Bone marrow (tissue), 2 donors: ENCODE results near the gene C1QB.
"Not testable (repeated sequence)": the region's sequence is repeated elsewhere in the genome, so short reads cannot be mapped to it uniquely, and the experiment has no call there.

Source experiments
- DNase-seq, 2 donors: peaks; one replicate each; lab custom pipeline; 2025; lab: John Stamatoyannopoulos, UW

The C1QB gene

GRCh38 chr1:22699681-22700520, 46.9 kb downstream of the C1QB start:
- no peak for DNase-seq

- no peak for DNase-seq
These were observed 49.5 kb downstream of the C1QB start for GRCh38 chr1:22702296-22703085.

DNA sequence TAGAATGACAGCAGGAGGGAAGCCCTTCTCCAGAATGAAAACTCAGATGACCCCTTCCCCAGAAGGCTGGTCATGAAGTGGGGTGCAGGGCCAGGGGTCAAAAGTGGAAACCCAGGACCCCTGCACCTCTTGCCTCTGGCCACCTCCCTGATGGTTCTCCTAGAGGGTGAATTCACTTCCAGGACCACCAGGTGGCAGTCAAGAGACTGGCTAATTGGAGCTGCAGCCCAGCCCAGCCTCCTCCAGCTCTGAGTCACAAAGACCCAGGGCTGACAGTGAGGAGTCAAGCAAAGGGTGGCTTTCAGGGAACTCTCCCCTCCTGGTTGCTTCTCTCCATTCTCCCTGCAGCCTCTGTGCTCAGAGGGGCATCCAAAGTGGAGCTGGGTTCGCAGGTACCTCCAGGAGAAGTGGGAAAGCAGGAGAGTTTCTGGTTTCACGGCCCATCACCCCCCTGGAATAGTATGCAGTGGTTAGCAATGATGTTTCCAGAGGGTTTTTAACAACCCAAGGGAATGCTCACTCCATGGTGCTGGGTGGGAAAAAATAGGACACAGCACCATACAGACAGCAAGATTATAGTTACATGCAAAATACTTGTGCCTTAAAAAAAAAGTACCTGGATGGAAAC, 51.5 kb downstream of the C1QB start:
- peak; percentile 32 to 72 for DNase-seq

DNA sequence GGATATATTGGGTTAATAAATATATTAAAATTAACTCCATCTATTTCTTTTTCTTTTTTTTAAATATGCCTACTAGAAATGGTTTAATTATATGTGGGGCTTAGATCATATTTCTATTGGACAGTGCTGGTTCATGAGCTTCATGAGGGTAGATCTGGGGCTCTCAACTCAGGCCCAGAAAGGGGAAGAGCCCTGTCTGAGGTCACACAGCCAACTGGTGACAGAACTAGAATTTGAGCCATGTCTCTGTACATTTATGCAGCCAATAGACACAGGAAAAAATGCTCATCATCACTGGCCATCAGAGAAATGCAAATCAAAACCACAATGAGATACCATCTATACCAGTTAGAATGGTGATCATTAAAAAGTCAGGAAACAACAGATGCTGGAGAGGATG, 52.5 kb downstream of the C1QB start:
- DNase-seq: no peak

DNA sequence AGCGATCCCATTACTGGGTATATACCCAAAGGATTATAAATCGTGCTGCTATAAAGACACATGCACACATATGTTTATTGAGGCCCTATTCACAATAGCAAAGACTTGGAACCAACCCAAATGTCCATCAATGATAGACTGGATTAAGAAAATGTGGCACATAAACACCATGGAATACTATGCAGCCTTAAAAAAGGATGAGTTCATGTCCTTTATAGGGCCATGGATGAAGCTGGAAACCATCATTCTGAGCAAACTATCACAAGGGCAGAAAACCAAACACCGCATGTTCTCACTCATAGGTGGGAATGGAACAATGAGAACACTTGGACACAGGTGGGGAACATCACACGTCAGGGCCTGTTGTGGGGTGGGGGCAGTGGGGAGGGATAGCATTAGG, 53.1 kb downstream of the C1QB start:
- not testable (repeated sequence) for DNase-seq

DNA sequence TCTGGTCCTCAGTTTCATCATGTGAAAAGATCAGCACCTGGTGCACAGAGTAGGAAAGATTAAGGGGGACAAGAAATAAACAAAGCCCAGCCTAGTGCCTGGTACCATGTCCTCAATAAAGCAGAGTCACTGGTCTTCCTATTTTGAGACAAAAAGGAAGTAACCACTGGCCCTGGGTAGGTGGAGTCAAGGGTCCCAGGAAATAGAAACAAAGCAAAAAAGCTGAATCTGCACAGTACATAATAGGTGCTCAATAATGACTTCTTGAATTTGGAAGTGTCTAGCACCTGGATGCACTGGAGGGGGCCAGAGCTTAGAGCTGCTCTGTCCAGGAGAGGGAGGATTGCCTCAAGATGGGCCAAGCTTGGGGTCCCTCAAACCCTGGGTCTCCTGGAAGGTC, 55.7 kb downstream of the C1QB start:
- DNase-seq: no peak

DNA sequence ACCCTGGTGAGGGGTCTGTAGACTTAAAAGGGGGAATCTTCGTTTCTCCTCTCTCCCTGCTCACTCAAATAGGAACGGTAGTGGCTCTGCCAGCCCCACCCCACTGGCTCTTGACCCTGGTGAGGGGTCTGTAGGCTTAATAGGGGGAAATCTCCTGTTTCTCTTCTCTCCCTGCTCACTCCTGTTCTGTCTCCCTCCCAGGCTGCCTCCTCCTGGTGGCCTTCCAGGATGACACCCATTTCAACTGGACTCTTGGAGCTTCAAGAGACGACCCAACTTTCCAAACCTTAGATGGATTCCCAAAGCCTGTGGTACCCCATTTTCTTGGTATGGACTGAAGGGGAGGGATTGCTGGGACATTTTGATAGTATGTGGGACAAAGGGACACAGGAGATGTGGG, 56.2 kb downstream of the C1QB start:
- DNase-seq: no peak

DNA sequence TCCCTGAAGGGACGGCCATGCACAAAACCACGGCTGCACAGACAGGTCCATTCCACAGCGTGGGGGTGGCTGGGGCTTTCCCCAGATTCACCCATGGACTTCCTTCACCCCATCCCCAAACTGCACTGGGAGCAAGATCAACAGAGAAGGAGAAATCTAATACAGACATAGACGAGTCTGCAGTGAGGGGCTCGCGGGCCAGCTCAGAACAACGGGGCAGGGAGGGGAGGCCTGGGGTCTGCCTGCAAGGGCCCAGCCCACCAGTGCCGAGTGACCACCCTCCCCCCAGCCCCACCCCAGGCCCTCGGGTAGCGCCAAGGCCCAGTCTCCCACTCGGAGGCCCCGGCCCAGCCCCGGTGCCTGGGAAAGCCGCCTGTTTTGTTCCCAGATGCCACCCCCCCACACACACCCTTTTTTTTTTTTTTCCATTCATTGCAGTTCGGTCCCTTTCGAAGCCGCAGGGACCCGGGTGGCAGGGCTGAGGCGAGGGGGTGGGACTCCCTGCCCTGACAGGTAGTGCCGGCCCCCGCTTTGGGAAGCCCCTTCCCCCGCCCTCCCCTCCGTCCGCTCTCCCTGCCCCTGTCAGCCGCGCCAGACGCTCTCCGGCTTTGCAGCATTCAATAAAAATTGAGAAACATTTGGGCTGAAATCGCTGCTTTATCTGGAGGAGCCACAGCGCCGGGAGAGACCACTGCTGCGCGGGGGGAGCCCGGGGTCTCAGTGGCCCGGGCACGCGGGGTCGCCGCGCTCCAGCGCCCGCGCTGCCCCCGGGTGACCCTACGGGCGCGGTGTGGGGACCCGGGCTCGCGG, 57.1 kb downstream of the C1QB start:
- DNase-seq: peak in 1 of 2 donors; percentile 43

DNA sequence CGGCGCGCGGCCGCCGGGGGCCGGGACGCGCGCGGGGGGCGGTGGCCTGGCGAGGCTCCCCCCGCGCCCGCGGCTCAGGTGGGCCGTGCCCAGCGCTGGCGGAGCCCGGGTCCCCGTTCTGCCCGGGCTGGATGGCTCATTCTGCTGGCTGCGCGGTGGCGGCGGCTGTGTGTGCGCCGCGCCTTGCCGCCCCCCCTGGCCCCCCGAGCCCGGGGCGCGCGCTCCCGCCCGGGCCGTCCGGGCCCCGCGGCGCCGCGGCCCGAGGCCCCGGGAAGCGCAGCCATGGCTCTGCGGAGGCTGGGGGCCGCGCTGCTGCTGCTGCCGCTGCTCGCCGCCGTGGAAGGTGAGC, 57.6 kb downstream of the C1QB start, which contains the start of gene EPHB2:
EPHB2 (plus strand) TSS at position 139 of the 349 bp plus-strand sequence; CDS start at position 283, 144 bp downstream.
- no peak for DNase-seq

- no peak for DNase-seq
These were observed 58.0 kb downstream of the C1QB start for GRCh38 chr1:22711071-22711470.
